ENCODE data around the gene IFIT3.
"Not testable (repeated sequence)": the region's sequence is repeated elsewhere in the genome, so short reads cannot be mapped to it uniquely, and the experiment has no call there.

Gene IFIT3

GRCh38 chr10:89336241-89336640 lies 8.4 kb downstream of the IFIT3 start:
- no peak for DNase-seq (ENCODE audit: low spot score)

- DNase-seq (ENCODE audit: low spot score): no peak
These were observed 9.7 kb downstream of the IFIT3 start for GRCh38 chr10:89337484-89337883.

GRCh38 chr10:89338713-89339112 lies 10.9 kb downstream of the IFIT3 start:
- DNase-seq (ENCODE audit: low spot score): no peak

- DNase-seq (ENCODE audit: low spot score): no peak
These were observed 12.1 kb downstream of the IFIT3 start for GRCh38 chr10:89339875-89340274.

GRCh38 chr10:89341649-89342048 lies 13.9 kb downstream of the IFIT3 start:
- DNase-seq (ENCODE audit: low spot score): no peak

- peak; percentile 97 for DNase-seq (ENCODE audit: low spot score)
These were observed 14.6 kb downstream of the IFIT3 start for GRCh38 chr10:89342206-89342958.

- peak; percentile 48 for DNase-seq (ENCODE audit: low spot score)
These were observed 15.4 kb downstream of the IFIT3 start for GRCh38 chr10:89343089-89343767.

GRCh38 chr10:89344156-89344555 lies 16.4 kb downstream of the IFIT3 start:
- DNase-seq (ENCODE audit: low spot score): no peak

- no peak for DNase-seq (ENCODE audit: low spot score)
These were observed 17.7 kb downstream of the IFIT3 start for GRCh38 chr10:89345367-89346000.

- DNase-seq (ENCODE audit: low spot score): no peak
These were observed 18.8 kb downstream of the IFIT3 start for GRCh38 chr10:89346405-89347254.

- DNase-seq (ENCODE audit: low spot score): no peak
These were observed 20.1 kb downstream of the IFIT3 start for GRCh38 chr10:89347701-89348457.

- DNase-seq (ENCODE audit: low spot score): no peak
These were observed 20.7 kb downstream of the IFIT3 start for GRCh38 chr10:89348481-89348880.

- DNase-seq (ENCODE audit: low spot score): no peak
These were observed 21.2 kb downstream of the IFIT3 start for GRCh38 chr10:89348975-89349374.

GRCh38 chr10:89350631-89351315 lies 23.0 kb downstream of the IFIT3 start:
- not testable (repeated sequence) for DNase-seq (ENCODE audit: low spot score)

GRCh38 chr10:89351412-89351779 lies 23.6 kb downstream of the IFIT3 start:
- DNase-seq (ENCODE audit: low spot score): no peak

- no peak for DNase-seq (ENCODE audit: low spot score)
These were observed 24.2 kb downstream of the IFIT3 start for GRCh38 chr10:89351780-89352597.

GRCh38 chr10:89352802-89353201 lies 25.0 kb downstream of the IFIT3 start:
- DNase-seq (ENCODE audit: low spot score): no peak

GRCh38 chr10:89355394-89355931 lies 27.7 kb downstream of the IFIT3 start:
- DNase-seq (ENCODE audit: low spot score): no peak

GRCh38 chr10:89357096-89357495 lies 29.3 kb downstream of the IFIT3 start:
- no peak for DNase-seq (ENCODE audit: low spot score)

GRCh38 chr10:89357975-89358374 lies 30.2 kb downstream of the IFIT3 start:
- no peak for DNase-seq (ENCODE audit: low spot score)
